NOMO-1 treated with dmso at 0.1 percent for 144 hours (cell line): ENCODE data around the gene ZG16B.

ENCODE experiments used
- DNase-seq: peaks from one replicate; lab custom pipeline; 2025; ENCODE audit not compliant: unreplicated experiment; lab: John Stamatoyannopoulos, UW

The ZG16B gene

DNA sequence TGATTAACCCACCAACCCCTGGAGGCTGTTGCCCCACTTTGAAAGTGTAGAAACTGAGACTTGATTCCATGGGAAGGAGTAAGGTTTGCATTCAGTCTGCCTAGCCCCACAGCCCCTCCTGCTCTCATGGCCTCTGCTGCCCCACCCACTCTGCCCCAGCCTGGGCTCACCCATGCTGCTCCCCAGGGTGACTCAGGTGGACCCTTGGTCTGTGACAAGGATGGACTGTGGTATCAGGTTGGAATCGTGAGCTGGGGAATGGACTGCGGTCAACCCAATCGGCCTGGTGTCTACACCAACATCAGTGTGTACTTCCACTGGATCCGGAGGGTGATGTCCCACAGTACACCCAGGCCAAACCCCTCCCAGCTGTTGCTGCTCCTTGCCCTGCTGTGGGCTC lies 25.4 kb upstream of the ZG16B start:
- no peak for DNase-seq

DNA sequence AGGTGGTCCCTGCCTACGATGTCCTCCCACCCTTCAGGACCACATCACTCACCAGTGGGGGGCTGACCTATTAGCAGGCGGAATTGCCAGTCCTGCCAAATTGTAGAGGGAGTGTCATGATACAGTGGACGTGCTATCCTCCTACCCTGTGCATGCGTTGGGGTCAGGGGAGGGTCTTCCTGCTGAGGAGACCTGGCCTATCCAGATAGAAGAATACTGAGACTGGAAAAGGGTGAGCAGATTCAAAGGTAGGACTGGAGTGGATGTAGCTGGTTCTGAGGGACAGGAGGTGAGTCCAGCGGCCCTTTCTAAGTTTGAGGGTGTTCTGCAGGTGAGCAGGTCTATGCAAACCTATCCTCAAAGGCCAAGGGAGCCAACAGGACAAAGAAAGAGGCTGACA lies 23.8 kb upstream of the ZG16B start:
- no peak for DNase-seq

- no peak for DNase-seq
Measured at GRCh38 chr16:2808181-2808580, 21.9 kb upstream of the ZG16B start.

DNA sequence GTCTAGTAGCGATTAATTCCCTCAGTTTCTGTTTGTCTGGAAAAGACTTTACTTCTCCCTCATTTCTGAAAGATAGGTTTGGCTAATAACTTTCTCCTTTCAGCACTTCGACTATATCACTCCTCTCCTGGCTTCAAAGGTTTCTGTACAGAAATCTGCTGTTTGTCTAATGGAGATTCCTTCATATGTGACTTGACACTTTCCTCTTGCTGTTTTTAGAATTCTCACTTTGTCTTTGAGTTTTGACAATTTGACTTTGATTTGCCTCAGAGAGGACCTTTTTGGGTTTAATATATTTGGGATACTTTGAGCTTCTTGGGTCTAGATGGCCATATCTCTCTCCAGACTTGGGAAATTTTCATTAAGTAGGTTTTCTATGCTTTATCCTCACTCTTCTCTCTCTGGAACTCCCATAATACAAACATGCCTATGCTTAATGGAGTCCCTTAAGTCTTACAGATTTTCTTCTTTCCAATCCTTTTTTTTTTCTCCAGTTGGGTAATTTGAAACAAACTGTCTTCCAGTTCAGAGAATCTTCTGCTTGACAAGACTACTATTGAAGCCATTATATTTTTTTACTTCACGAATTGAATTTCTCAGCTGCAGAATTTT lies 20.8 kb upstream of the ZG16B start:
- DNase-seq, result no peak

DNA sequence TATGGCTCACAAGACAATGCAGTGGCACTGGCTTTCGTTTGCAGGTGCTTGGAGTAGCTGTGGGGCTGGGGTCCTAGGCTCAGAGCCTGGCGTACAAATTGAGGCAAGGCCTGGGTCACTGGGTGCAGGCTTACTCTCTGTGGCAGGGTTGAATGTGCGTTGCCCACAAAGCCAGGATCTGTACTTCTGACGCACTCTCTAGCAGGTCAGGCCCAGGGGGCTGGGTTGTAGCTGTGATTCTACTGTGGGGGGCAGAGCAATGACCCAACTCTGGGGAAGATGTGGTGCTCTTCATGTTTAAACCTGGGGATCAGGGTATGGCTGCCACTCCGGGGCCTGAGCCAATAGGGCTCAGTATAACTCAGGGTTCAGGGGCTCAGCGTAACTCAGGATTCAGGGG lies 19.5 kb upstream of the ZG16B start:
- DNase-seq, result no peak

GRCh38 chr16:2811703-2812471 lies 18.2 kb upstream of the ZG16B start:
- DNase-seq, result no peak

DNA sequence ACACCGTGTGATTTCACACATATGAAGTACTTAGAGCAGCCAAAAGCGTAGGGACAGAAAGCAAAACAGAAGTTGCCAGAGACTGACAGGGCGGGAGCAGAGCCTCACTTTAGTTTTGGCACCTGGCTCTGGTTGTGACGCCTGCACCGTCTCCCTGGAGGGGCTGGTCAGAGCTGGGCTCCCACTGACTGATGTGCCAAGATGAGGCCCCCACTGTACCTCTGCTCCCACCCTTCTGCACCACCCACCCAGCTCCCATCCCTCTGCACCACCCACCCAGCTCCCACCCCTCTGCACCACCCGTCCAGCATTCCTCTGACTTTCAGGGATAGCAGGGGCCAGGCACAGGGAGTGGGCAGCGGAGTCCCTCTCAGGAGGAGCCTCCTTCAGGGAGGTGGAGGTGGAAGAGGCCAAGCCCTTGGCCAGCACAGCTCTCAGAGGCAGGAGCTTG lies 16.3 kb upstream of the ZG16B start:
- DNase-seq, result no peak

GRCh38 chr16:2814551-2815298 lies 15.4 kb upstream of the ZG16B start:
- no peak for DNase-seq

GRCh38 chr16:2815299-2815771 lies 14.8 kb upstream of the ZG16B start:
- no peak for DNase-seq

DNA sequence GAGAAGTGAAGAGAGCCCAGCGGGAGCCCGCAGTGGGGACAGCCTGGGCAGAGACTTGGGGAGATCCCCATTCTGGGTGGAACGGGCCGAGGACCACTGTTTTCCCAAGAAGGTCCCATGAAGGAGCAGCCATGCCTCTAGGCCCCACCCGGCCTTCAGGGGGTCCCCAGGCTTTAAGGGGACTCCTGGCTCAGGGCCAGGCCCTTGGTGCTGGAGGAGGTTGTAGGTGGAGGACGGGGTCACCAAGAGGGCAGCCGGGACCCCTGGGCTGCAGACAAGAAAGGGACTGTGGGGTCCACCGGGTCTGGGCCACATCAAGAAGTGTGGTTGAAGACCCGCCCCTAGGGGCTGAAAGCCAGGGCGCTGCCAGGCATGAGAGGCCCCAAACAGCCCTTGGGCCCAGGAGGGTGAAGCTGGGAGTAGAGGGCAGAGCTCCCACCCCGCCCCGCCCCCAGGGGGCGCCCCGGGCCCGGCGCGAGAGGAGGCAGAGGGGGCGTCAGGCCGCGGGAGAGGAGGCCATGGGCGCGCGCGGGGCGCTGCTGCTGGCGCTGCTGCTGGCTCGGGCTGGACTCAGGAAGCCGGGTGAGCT lies 13.3 kb upstream of the ZG16B start, which contains the start of gene PRSS21:
TSS of gene PRSS21 (plus strand) at position 487 of the 589 bp plus-strand sequence. CDS start at position 519, 32 bp downstream.
- DNase-seq, result no peak

DNA sequence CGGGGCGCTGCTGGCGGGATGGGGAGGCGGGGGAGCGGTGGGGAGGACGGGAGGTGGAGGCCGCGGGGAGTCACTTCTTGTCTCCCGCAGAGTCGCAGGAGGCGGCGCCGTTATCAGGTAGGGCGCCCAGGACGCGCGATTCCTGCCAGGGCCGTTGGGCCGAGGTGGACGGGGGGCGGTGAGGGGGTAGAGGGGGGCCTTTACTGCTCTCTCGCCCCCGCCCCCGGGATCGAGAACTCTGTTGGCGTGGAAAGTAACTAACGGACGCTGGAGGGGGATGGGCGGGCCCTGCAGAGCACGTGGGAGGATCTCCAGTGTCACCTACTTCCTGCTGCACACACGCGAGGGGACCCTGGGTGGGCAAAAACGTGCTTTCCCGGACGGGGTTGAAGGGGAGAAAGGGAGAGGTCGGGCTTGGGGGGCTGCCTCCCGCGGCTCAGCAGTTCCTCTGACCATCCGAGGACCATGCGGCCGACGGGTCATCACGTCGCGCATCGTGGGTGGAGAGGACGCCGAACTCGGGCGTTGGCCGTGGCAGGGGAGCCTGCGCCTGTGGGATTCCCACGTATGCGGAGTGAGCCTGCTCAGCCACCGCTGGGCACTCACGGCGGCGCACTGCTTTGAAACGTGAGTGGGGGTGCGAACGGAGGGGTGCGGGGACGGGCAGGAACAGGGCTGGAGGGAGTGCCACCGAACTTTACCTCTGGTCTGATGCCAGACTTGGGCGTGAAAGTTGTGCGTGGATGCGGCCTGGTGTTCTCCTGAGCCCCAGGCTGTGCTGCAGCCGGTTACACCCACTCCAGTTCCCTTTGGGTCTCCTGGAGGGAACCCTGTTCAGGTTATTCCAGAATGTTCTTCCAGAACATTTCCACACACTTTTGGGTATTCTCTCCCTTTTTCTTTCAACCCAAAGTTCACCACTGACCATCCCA lies 12.5 kb upstream of the ZG16B start:
- no peak for DNase-seq

DNA sequence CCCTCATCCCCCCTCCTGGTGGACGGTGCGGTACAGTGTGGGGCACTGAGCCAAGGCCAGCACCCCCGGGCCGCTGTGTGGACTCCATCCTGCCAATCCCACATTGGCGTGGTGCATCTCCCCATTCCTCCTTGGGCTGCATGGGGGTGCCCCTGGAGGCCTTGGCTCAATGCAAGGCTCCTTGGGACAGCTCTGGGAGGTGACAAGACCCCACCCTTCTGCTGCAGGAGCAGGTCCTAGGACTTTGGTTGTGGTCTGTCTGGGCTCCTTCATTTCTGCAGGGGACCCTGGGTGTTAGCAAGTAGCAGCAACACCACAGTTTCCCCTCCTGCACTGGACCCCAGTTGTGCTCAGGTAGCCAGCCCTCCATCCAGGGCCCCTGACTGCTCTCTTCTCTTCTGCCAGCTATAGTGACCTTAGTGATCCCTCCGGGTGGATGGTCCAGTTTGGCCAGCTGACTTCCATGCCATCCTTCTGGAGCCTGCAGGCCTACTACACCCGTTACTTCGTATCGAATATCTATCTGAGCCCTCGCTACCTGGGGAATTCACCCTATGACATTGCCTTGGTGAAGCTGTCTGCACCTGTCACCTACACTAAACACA lies 11.7 kb upstream of the ZG16B start:
- no peak for DNase-seq

- no peak for DNase-seq
Measured at GRCh38 chr16:2819179-2819938, 10.7 kb upstream of the ZG16B start.

- DNase-seq, result no peak
Measured at GRCh38 chr16:2819939-2820835, 9.9 kb upstream of the ZG16B start.

DNA sequence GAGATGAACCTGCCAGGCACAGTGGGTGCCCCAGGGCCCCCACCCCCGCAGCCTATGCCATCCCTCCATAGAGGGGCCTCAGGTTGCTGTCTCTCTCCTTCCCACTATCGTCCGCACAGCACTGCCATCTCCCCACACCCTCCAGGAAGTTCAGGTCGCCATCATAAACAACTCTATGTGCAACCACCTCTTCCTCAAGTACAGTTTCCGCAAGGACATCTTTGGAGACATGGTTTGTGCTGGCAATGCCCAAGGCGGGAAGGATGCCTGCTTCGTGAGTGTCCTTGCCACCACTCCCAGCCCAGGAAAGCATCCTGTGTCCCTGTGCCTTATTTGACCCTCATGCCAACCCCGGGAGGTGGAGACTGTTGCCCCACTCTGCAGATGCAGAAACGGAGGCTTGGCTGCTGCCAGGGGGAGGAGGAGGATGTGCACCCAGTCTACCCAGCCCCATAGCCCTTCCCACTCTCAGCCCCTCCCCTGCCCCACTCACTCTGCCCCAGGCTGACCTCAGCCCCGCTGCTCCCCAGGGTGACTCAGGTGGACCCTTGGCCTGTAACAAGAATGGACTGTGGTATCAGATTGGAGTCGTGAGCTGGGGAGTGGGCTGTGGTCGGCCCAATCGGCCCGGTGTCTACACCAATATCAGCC lies 9.1 kb upstream of the ZG16B start:
- DNase-seq, result no peak

DNA sequence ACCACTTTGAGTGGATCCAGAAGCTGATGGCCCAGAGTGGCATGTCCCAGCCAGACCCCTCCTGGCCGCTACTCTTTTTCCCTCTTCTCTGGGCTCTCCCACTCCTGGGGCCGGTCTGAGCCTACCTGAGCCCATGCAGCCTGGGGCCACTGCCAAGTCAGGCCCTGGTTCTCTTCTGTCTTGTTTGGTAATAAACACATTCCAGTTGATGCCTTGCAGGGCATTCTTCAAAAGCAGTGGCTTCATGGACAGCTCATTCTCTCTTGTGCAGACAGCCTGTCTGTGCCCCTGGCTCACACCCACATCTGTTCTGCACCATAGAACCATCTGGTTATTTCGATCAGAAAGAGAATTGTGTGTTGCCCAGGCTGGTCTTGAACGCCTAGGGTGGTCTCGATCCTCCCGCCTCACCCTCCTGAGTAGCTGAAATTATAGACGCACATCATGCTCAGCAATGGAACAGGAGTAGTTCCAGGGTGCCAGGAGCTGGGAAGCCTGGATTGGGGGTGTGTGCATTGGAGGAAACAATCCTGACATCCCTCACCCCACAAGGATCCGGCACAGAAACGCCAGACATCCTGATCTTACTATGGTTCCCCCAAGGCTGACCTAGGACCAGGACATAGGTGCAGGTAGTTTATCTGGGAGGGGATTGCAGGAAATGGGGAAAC lies 8.5 kb upstream of the ZG16B start:
- no peak for DNase-seq

- no peak for DNase-seq
Measured at GRCh38 chr16:2822158-2822495, 8.0 kb upstream of the ZG16B start.
